Retinal pigment epithelial cell (primary cell): Measurements from ENCODE around the gene PCGF1.
"Not testable (repeated sequence)": the region's sequence is repeated elsewhere in the genome, so short reads cannot be mapped to it uniquely, and the experiment has no call there.

Source experiments
- DNase-seq: peaks from one replicate; pipeline ENCODE4 v3.0.0-alpha.2; 2010; ENCODE audit warnings: low read depth
- H3K4me3 ChIP-seq: 2 replicates; pipeline ENCODE4 v1.5.1; 2011; ENCODE audit warnings: mild to moderate bottlenecking, low read length, control low read depth, moderate library complexity
- CTCF ChIP-seq: conservative IDR thresholded peaks from 2 replicates; pipeline ENCODE4 v1.5.1; 2011; ENCODE audit warnings: low read depth, low read length, control low read depth, inconsistent platforms

Gene PCGF1

GRCh38 chr2:74495440-74495839, 12.1 kb downstream of the PCGF1 start:
- DNase-seq = no peak
- TF ChIP-seq CTCF = no peak
- H3K4me3 ChIP-seq = no peak overlapping the region

DNA sequence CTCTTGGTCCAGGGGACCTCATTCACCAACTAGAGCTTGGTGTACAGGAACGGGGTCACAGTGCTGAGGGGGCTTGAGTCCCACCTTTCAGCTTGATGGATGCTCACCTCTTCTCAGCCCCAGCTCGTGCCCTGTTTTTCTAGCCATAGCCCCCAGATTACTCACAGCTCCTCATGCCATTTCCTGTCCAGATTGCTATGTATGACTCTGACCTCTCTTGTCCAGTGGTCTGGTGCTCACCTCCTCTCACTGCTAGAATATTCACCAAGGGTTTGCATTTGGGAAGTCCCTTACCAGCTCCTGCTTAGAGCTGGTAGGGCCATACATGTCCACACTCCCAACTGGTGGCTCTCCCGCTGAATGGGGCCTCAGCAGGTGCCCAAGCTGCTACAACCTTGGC, 13.9 kb downstream of the PCGF1 start:
- no peak for DNase-seq
- no peak overlapping the region for H3K4me3 ChIP-seq
- TF ChIP-seq CTCF = no peak

GRCh38 chr2:74491648-74492544, 15.6 kb downstream of the PCGF1 start:
- DNase-seq = no peak
- no peak for TF ChIP-seq CTCF

DNA sequence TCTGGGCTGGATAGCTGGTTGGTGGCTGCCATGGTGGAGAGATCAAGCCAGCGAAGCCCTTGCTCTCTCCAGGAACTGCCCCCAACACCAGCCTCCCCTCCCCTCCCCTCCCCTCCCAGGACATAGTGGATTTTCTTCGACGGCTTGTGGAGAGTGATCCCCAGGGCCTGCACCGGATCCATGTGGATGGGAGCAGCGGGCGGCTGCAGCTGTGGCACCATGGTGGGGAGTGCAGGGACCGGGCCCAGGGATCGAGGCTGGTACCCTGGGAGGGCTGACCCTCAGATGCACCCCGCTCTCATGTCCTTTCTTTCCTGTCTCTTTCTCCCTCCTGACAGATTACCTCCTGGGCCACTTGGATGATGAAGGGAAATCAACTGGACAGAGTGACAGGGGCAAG, 17.6 kb downstream of the PCGF1 start:
- no peak overlapping the region for H3K4me3 ChIP-seq
- no peak for TF ChIP-seq CTCF
- no peak for DNase-seq

More at GRCh38 chr2:74491648-74492544, 15.6 kb downstream of the PCGF1 start:
- H3K4me3 ChIP-seq = no peak overlapping the region

DNA sequence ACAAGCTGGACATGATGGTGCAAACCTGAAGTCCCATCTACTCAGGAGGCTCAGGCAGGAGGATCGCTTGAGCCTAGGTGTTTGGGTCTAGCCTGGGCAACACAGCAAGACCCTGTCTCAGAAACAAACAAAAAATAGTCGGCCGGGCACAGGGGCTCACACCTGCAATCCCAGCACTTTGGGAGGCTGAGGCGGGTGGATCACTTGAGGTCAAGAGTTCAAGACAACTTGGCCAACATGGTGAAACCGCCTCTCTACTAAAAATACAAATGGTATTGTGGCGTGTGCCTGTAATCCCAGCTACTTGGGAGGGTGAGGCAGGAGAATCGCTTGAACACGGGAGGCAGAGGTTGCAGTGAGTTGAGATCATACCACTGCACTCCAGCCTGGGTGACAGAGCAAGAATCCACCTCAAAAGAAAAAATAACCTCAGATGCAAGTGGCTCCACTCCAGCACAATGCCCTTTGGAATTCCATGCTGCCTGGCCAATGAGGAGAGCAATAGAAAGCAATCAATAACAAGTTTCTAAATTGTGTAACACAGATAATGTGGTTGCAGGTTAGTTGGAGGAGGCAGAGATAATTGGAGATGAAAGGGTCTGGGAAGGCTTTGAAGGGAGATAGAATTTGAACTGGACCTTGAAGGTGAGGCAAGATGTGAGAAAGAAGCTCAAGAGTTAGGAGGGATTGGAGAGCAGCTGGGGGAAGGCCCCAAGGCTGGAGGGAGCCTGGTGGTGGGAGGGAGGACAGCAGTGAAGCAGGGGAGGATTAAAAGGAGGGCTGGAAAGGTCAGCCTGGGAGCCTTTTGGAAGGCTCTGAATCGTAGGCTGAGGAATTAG, 18.6 kb downstream of the PCGF1 start:
- no peak overlapping the region for H3K4me3 ChIP-seq
- TF ChIP-seq CTCF = no peak
- no peak for DNase-seq

DNA sequence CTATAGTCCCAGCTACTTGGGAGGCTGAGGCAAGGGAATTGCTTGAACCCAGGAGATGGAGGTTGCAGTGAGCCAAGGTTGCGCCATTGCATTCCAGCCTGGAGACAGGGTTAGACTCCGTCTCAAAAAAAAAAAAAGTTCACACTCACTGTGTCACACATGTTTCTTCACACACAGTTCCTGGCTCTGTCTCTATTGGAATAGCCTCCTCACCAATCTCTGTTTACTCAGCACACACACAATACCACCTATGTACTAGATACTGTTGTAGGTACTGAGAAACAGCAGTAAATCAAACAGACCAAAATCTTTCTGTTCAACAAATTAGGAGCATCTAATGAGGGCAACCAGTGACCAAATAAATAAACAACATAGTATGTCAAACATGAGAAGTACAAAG, 21.4 kb downstream of the PCGF1 start:
- DNase-seq = no peak
- H3K4me3 ChIP-seq = no peak overlapping the region
- no peak for TF ChIP-seq CTCF

GRCh38 chr2:74483675-74484164, 23.8 kb downstream of the PCGF1 start:
- peak overlapping the region; percentile 84 for H3K4me3 ChIP-seq
- not testable (repeated sequence) for DNase-seq
